Heart left ventricle (tissue), 16 donors: ENCODE data around the gene SOX6. TPM values are rescaled to one million over a fixed set of nuclear protein-coding genes. Genes with fewer than 3 reads are reported as not detected.

Experiments
- ATAC-seq, 4 donors: fragments of 200-7000 bp; cut with Tn5 transposase; one replicate each; pipeline ENCODE4 v1.9.1; 2020 to 2022; ENCODE audit warnings: moderate library complexity in 4 of 4, mild to moderate bottlenecking in 3 of 4, moderate number of reproducible peaks in 1 of 4
- DNase-seq, 5 donors: peaks; one replicate each; pipeline ENCODE4 v3.0.0-alpha.2; 2020
- H3K27ac ChIP-seq, 12 donors: fragments of 200-600 bp; sonication (generic) in 4 of 12; one replicate each; pipeline versions ENCODE4 v1.5.0 to v1.8.0; 2016 to 2022; ENCODE audit warnings: mild to moderate bottlenecking in 2 of 12
- H3K27me3 ChIP-seq, 9 donors: fragments of 200-600 bp; sonication (generic) in 2 of 9; one replicate each; pipeline versions ENCODE4 v1.5.1 to v1.8.0; 2016 to 2022; ENCODE audit warnings: mild to moderate bottlenecking in 3 of 9
- H3K36me3 ChIP-seq, 9 donors: fragments of 200-600 bp; sonication (generic) in 2 of 9; one replicate each; pipeline versions ENCODE4 v1.5.0 to v1.8.0; 2018 to 2022; ENCODE audit warnings: mild to moderate bottlenecking in 2 of 9
- H3K4me1 ChIP-seq, 12 donors: fragments of 200-600 bp; sonication (generic) in 4 of 12; one replicate each; pipeline versions ENCODE4 v1.5.0 to v1.8.0; 2016 to 2022; ENCODE audit warnings: mild to moderate bottlenecking in 3 of 12
- H3K4me3 ChIP-seq, 12 donors: fragments of 200-600 bp; sonication (generic) in 4 of 12; one replicate each; pipeline versions ENCODE4 v1.5.0 to v1.8.0; 2017 to 2022; ENCODE audit warnings: mild to moderate bottlenecking in 9 of 12, moderate library complexity in 4 of 12
- H3K9me3 ChIP-seq, 12 donors: fragments of 200-600 bp; sonication (generic) in 4 of 12; one replicate each; pipeline versions ENCODE4 v1.5.0 to v1.8.0; 2016 to 2022; ENCODE audit warnings: mild to moderate bottlenecking in 1 of 12
- POLR2A ChIP-seq, 2 donors: fragments of 450-650 bp; IDR thresholded peaks; one replicate each; pipeline ENCODE4 v1.6.1; 2017; ENCODE audit warnings: antibody characterized with exemption in 2 of 2, mild to moderate bottlenecking in 2 of 2, moderate library complexity in 2 of 2
- WGBS, 4 donors: extraction: QIAGEN DNeasy Blood & Tissue Kit in 2 of 4; methylation state at CpG; one replicate each; pipeline versions ENCODE4 v1.1.5 to v1.1.7; 2013 to 2018; 5-methylcytosine and 5-hydroxymethylcytosine counted together
- intact Hi-C, 10 donors: fragments of 100-400 bp; cut with DNase I; formaldehyde crosslinking; loops; one replicate each; pipeline versions ENCODE4 v1.11.1 to v1.14.2; 2022
- polyA plus RNA-seq, 2 donors: library from polyadenylated mRNA; stranded (reverse); fragments of 200-250 nt; gene quantifications; one replicate each; pipeline ENCODE4 v1.2.3, GENCODE V29; 2013
- total RNA-seq, 9 donors: library from RNA; depleted of rRNA in 2 of 9; stranded (reverse); fragments of >200 nt in 2 of 9; fragmentation: NEBNext Ultra II Directional in 3 of 9; extraction: Animal tissue kit (Norgen Biotek cat#: 25700) in 3 of 9; gene quantifications; one replicate each; pipeline versions ENCODE4 v1.1.0 to v1.2.4, GENCODE V29; 2016 to 2023
- TF ChIP-seq, protein P1 (sequence below), 12 donors: fragments of 200-600 bp; sonication (generic) in 4 of 12; IDR thresholded peaks; one replicate each; pipeline versions ENCODE4 v1.5.0 to v1.8.0; 2018 to 2022; ENCODE audit warnings: antibody characterized with exemption in 12 of 12, mild to moderate bottlenecking in 5 of 12
- donor health status: ischemic (EF 13 %, LVEDD 7.1; RV severe dilation, severe dysfunction).
- donor health status: healthy with polysubstance abuse.
- donor health status: DM: no; HTN: yes; CAD: no.
- donor health status: DM: no; HTN: no; CAD: no.
- donor health status: ischemic (EF 25% LVEDD 6.9; RV normal size, moderate dysfunction).
- donor health status: ischemic (EF 25% LVEDD 5.7; RV mildly dilated, moderate dysfunction).
- donor health status: healthy.
- donor health status: DM: yes; HTN: yes; CAD: no.
- donor health status: ischemic (EF 35%, LVEDD 5.7; RV mildly dilated, moderate dysfunction).
- donor health status: nonischemic (EF 11% LVEDD 7.7; RV severe dilation, severe dysfunction).
- donor health status: DM: yes; HTN: yes; CAD: no.
- donor health status: PGD.
- donor health status: ischemic (EF 29% LVEDD 5.4; RV normal size, mild dysfunction).
- donor health status: nonischemic (EF 23%, LVEDD 6.1; RV moderate dilation, normal function).

Gene SOX6
- total and polyA plus RNA-seq, 11 donors, result 1.5 to 39.6 (median 15.6) TPM

DNA sequence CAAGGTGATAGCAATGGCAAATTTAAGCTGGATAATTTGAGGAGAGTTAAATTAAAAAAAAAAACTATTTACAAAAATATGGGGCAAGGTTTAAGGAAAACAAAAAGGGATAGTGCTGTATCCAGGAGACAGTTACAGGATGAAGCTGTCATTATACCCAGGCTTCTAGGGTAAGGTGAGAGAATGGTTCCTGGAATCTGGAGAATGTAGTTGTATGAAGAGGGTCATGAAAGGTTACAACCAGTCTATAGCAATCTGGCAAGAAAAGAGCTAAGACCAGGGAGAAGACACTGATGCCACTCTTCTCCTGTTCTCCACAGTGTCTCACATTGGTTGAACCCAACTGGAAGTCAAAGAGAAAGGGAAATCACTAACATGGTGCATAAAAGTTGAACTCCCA is 144.9 kb downstream of the SOX6 start:
- Histone ChIP-seq H3K9me3 (no peaks in the 10 kb centered on the region), H3K36me3 (no peaks in the 10 kb centered on the region), H3K27me3 (no peaks in the 10 kb centered on the region), H3K4me3 (no peak overlapping the region), H3K4me1 (peaks cover 0 to 4% (median 0%) of the 10 kb centered on the region in 12 donors), H3K27ac (no peak overlapping the region)
- no peak for ATAC-seq
- TF ChIP-seq, protein P1, sequence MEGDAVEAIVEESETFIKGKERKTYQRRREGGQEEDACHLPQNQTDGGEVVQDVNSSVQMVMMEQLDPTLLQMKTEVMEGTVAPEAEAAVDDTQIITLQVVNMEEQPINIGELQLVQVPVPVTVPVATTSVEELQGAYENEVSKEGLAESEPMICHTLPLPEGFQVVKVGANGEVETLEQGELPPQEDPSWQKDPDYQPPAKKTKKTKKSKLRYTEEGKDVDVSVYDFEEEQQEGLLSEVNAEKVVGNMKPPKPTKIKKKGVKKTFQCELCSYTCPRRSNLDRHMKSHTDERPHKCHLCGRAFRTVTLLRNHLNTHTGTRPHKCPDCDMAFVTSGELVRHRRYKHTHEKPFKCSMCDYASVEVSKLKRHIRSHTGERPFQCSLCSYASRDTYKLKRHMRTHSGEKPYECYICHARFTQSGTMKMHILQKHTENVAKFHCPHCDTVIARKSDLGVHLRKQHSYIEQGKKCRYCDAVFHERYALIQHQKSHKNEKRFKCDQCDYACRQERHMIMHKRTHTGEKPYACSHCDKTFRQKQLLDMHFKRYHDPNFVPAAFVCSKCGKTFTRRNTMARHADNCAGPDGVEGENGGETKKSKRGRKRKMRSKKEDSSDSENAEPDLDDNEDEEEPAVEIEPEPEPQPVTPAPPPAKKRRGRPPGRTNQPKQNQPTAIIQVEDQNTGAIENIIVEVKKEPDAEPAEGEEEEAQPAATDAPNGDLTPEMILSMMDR (IDR thresholded peaks at IDR 0.05), result no peak
- TF ChIP-seq POLR2A (IDR thresholded peaks at IDR 0.05), result no peak
- intact Hi-C loops, result no loop called here
- DNase-seq, result no peak

DNA sequence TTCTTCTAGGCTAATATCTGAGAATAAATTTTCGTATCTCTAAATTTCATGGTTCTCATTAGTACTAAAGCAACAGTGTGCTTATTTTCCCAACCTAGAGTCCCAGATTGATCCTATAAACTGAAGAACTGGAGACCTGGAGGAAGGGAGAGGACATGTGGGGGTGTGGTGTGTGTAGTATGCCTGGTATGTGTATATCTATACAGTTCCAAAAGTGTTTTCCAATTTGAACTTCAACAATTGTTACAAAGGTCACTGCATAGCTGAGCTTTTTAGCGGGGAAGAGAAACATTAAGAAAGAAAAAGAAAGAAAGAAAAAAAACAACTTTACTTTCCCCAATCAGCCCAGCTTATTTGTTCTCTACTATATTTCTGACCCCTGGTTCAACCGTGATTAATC is 152.1 kb downstream of the SOX6 start:
- peak in 1 of 4 donors; percentile 42 for ATAC-seq
- H3K4me1 ChIP-seq, result peaks cover 0 to 11% (median 0%) of the 10 kb centered on the region in 12 donors
- WGBS, 4 donors, result 76 to 79% (median 77%) methylated on average over 3 of the region's 3 CpGs

DNA sequence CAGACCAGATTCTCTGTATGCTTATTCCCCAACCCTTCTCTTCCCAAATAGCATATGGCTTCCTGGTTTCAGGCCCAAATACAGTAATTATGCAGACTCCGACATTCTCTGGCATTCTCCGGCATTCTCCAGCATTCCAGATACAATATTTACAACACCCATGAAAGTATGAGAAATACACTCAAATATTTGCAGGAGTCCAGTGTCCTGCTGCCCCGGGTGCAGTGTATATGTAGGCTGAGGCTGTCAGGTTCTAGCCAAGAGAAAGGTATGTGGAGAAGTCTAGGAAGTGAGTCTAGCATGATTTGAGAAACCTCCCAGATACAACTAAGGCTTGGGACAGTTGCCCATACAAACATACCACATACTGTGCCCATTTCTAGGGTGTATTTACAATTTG is 160.7 kb downstream of the SOX6 start:
- H3K4me1 ChIP-seq, result peaks cover 0 to 40% (median 24%) of the 10 kb centered on the region in 12 donors
- H3K4me3 ChIP-seq, result no peak overlapping the region
- no peaks in the 10 kb centered on the region for H3K9me3 ChIP-seq
- no peak for ATAC-seq
- intact Hi-C loops, result loop anchor here in 3 of 10 donors (2.0 to 10.0 kb wide), 2 partner anchors 409 to 411 kb away; no protein-coding TSS in a partner anchor
- TF ChIP-seq, protein P1 (IDR thresholded peaks at IDR 0.05), result no peak
- TF ChIP-seq POLR2A (IDR thresholded peaks at IDR 0.05), result no peak
- no peak for DNase-seq
- H3K36me3 ChIP-seq, result no peaks in the 10 kb centered on the region
- no peaks in the 10 kb centered on the region for H3K27me3 ChIP-seq
- 72 to 84% (median 83%) methylated on average over 3 of the region's 3 CpGs for WGBS, 4 donors
- H3K27ac ChIP-seq, result peak overlapping the region in 4 of 12 donors; percentile 10 to 78 (median 60)

More for the DNA sequence above, 152.1 kb downstream of the SOX6 start:
- H3K36me3 ChIP-seq, result no peaks in the 10 kb centered on the region
- no peak for DNase-seq
- intact Hi-C loops, result no loop called here
- H3K27me3 ChIP-seq, result no peaks in the 10 kb centered on the region
- H3K9me3 ChIP-seq, result peaks cover 0 to 11% (median 0%) of the 10 kb centered on the region in 12 donors
- H3K4me3 ChIP-seq, result no peak overlapping the region
- H3K27ac ChIP-seq, result no peak overlapping the region
- TF ChIP-seq POLR2A (IDR thresholded peaks at IDR 0.05), result no peak
- TF ChIP-seq, protein P1 (IDR thresholded peaks at IDR 0.05), result no peak

DNA sequence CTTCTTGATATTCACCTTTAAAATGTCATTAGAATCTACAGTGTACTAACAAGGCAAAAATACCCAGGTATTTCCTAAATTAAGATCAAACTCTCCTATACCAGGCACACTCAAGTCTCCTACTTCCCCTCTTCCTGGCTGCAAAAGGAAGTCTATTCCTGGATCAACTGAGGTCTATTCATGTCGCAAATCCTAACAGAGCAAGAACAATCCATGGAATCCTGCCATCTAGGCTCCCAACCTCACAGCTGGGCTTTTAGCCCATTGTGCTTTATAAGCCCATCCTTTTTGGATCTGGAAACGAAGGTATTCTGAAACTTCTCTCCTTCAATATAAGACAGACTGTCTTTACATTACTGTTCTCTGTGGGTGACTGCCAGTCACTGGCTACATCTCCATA is 161.8 kb downstream of the SOX6 start:
- WGBS, 4 donors, result 1 to 10% (median 7%) methylated on average over 2 of the region's 2 CpGs
- H3K27me3 ChIP-seq, result no peaks in the 10 kb centered on the region
- TF ChIP-seq, protein P1 (IDR thresholded peaks at IDR 0.05), result no peak
- TF ChIP-seq POLR2A (IDR thresholded peaks at IDR 0.05), result no peak
- H3K9me3 ChIP-seq, result no peaks in the 10 kb centered on the region
- peaks cover 0 to 40% (median 24%) of the 10 kb centered on the region in 12 donors for H3K4me1 ChIP-seq
- ATAC-seq (peak; percentile 84 to 93 (median 91)), DNase-seq (peak in 4 of 5 donors; percentile 36 to 65 (median 50))
- intact Hi-C loops, result loop anchor here in 6 of 10 donors (2.0 to 10.0 kb wide), 3 partner anchors 410 to 413 kb away; no protein-coding TSS in a partner anchor
- H3K36me3 ChIP-seq, result no peaks in the 10 kb centered on the region
- peak overlapping the region; percentile 7 to 78 (median 58) for H3K27ac ChIP-seq
- no peak overlapping the region for H3K4me3 ChIP-seq
